SJCRH30 (cell line): Measurements from ENCODE around the gene PPP1R16B. TPM values are rescaled to one million over a fixed set of nuclear protein-coding genes. Genes with fewer than 3 reads are reported as not detected.
"Not testable (repeated sequence)": the region's sequence is repeated elsewhere in the genome, so short reads cannot be mapped to it uniquely, and the experiment has no call there.

ENCODE experiments used
- DNase-seq, 2 experiments: peaks; one replicate each; pipeline ENCODE4 v3.0.0-alpha.2; 2015 to 2020
- H3K27ac ChIP-seq: fragments of 250-450 bp; sonication (Bioruptor Pico); 2 replicates; pipeline ENCODE4 v1.5.1; 2020; ENCODE audit warnings: mild to moderate bottlenecking, moderate library complexity
- H3K27me3 ChIP-seq: fragments of 250-450 bp; sonication (Bioruptor Pico); 2 replicates; pipeline ENCODE4 v1.5.1; 2020; ENCODE audit warnings: mild to moderate bottlenecking, moderate library complexity
- H3K36me3 ChIP-seq: fragments of 250-450 bp; sonication (Bioruptor Pico); 2 replicates; pipeline ENCODE4 v1.5.1; 2020; ENCODE audit warnings: mild to moderate bottlenecking, moderate library complexity
- H3K4me1 ChIP-seq: fragments of 250-450 bp; sonication (Bioruptor Pico); 2 replicates; pipeline ENCODE4 v1.5.1; 2020; ENCODE audit warnings: mild to moderate bottlenecking, moderate library complexity
- H3K4me3 ChIP-seq: fragments of 250-450 bp; sonication (Bioruptor Pico); 2 replicates; pipeline ENCODE4 v1.5.1; 2020; ENCODE audit warnings: mild to moderate bottlenecking, moderate library complexity
- H3K9me3 ChIP-seq: fragments of 250-450 bp; sonication (Bioruptor Pico); replicated peaks from 2 replicates; pipeline ENCODE4 v1.5.1; 2020; ENCODE audit warnings: mild to moderate bottlenecking, moderate library complexity
- total RNA-seq: library from RNA; depleted of rRNA; stranded (reverse); fragments of >200 nt; shearing (Covaris generic); gene quantifications from 2 replicates; pipeline ENCODE4 v1.2.3, GENCODE V29; 2014

Gene PPP1R16B
- total RNA-seq, 1 experiment from 2014 or later = 36.5 TPM

DNA sequence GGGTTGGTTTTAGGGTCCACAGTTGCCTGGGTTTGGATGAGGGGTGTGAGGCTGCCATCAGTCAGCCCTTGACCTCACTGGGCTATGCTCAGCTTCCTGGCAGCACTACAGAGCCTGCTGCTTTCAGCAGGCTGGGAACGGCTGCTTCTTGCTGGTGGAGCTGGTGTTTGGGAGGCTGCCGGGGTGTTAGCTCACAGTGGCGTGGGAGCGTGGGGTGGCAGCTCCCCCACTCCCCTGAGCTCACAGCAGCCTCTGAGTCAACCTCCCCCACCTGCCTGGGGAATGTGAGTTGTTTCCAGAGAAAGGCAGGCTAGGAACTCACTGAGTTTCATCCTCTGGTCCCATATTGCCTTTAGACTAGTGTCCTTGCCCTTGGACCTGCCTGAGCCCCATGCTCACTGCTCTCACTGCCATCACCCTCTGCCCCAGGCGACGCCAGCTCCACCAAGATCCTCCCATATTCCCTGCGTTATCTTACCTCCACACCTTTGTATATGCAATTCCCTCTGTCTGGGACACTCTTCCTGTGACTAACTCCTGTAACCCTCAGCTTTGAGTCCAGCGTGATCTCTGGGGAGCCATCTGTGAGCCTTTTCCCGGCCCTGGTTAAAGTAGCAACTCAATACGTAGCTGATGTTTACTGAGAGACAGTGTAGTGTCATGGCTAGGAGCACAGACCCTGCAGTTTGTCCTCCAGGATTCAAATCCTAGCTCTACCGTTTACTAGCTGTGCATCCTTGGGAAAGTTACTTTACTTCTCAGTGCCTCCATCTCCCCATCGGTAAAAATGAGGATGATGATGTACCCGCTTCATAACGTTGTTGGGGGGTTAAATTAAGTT lies 34.8 kb downstream of the PPP1R16B start:
- Histone ChIP-seq H3K36me3 (no peaks in the 10 kb centered on the region), H3K27ac (no peak overlapping the region), H3K27me3 (no peaks in the 10 kb centered on the region), H3K4me3 (no peak overlapping the region), H3K9me3 (no peaks in the 10 kb centered on the region), H3K4me1 (no peaks in the 10 kb centered on the region)
- no peak for DNase-seq

DNA sequence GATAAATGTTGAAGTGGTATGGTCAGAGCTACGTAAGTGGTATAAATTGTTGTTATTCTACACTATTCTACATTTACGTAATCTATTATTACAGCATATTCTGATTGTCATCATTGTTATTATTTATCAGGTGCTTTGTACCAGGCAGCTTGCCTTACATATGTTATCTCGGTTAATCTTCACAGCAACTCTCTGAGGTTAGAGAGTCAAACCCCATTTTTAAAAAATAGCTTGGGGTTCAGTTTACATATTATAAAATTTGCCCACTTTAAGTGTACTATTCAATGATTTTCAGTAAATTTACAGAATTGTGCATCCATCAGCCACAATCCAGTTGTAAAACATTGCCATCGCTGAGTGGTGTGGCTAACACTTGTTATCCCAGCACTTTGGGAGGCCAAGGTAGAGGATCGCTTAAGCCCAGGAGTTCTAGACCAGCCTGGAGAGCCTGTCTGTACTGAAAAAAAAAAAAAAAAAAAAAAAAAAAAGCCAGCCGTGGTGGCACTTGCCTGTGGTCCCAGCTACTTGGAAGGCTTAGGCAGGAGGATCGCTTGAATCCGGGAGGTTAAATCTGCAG lies 35.5 kb downstream of the PPP1R16B start:
- no peaks in the 10 kb centered on the region for H3K9me3 ChIP-seq
- H3K27ac ChIP-seq = no peak overlapping the region
- no peak for DNase-seq
- no peaks in the 10 kb centered on the region for H3K4me1 ChIP-seq
- no peak overlapping the region for H3K4me3 ChIP-seq
- no peaks in the 10 kb centered on the region for H3K27me3 ChIP-seq
- no peaks in the 10 kb centered on the region for H3K36me3 ChIP-seq

DNA sequence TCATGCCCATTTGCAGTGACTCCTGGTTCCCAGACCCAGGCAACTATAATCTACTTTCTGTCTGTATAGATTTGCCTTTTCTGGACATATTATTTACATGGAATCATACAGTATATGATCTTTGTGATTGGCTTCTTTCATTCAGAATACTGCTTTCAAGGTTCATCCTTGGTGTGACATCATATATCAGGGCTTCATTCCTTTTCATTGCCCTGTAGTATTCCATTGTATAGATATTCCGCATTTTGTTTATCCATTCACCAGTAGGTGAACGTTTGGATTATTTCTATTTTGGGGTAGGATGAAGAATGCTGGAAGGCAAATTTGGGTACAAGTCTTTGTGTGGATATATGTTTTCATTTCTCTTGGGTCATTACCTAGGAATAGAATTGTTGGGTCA lies 36.1 kb downstream of the PPP1R16B start:
- no peak overlapping the region for H3K27ac ChIP-seq
- H3K9me3 ChIP-seq = no peaks in the 10 kb centered on the region
- no peaks in the 10 kb centered on the region for H3K27me3 ChIP-seq
- H3K36me3 ChIP-seq = no peaks in the 10 kb centered on the region
- H3K4me1 ChIP-seq = no peaks in the 10 kb centered on the region
- no peak overlapping the region for H3K4me3 ChIP-seq
- no peak for DNase-seq

DNA sequence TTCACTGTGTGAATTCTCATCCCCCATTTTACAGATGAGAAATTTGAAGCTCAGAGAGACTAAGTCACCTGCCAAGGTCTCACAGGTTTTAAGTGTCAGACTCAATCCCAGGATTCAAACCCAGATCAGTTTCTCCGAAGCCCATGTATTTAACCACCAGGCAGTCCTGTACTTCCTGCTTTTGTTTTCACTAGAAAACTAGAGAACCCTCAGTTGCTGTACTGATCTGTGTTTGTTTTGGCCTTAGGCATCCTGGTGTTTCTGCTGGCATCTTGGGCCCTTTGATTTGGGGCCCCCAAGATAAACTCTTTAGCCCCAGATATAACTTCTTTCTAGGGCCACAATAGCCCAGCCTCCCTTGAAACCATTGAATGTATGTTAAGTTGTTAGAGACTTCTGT lies 36.5 kb downstream of the PPP1R16B start:
- no peaks in the 10 kb centered on the region for H3K4me1 ChIP-seq
- no peak for DNase-seq
- no peaks in the 10 kb centered on the region for H3K9me3 ChIP-seq
- no peak overlapping the region for H3K27ac ChIP-seq
- H3K36me3 ChIP-seq = no peaks in the 10 kb centered on the region
- H3K4me3 ChIP-seq = no peak overlapping the region
- H3K27me3 ChIP-seq = no peaks in the 10 kb centered on the region

DNA sequence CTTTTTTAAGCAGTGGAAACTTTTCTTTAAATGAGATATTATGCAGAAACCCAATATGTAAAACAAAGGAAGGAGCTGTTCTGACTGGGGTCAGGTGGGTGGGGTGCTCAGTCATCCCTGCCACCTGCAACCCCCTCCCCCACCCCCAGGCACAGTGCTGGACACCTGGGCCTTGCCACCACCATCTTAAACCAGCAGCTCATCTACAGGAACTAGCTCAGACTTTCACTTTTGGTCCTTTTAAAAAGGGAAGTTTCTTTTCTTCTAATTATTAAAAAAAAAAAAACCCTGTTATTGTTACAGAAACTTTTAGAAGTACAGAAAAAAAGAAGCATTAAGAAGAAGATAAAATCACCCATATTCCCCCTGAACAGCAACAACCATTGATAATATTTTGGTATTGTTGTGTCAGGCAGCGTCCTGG lies 37.1 kb downstream of the PPP1R16B start:
- H3K4me3 ChIP-seq = no peak overlapping the region
- no peaks in the 10 kb centered on the region for H3K4me1 ChIP-seq
- H3K36me3 ChIP-seq = no peaks in the 10 kb centered on the region
- H3K27ac ChIP-seq = no peak overlapping the region
- DNase-seq = no peak
- H3K27me3 ChIP-seq = no peaks in the 10 kb centered on the region
- H3K9me3 ChIP-seq = no peaks in the 10 kb centered on the region

DNA sequence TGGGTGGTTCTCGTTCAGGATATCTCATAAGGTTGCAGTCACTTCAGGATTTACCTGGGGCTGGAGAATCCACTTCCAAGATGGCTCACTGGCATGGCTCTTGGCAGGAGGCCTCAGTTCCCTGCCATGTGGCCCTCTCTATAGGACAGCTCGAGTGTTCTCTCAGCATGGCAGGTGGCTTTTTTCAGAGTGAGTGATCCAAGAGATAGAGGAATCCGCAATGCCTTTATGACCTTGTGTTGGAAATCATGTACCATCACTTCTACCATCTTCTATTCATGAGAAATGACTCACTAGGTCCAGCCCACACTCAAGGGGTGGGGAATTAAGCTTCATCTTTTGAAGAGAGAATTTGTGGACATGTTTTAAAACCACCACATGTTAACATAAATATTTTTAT lies 37.8 kb downstream of the PPP1R16B start:
- Histone ChIP-seq H3K27ac (no peak overlapping the region), H3K9me3 (no peaks in the 10 kb centered on the region), H3K4me3 (no peak overlapping the region), H3K4me1 (no peaks in the 10 kb centered on the region), H3K36me3 (no peaks in the 10 kb centered on the region), H3K27me3 (no peaks in the 10 kb centered on the region)
- no peak for DNase-seq

DNA sequence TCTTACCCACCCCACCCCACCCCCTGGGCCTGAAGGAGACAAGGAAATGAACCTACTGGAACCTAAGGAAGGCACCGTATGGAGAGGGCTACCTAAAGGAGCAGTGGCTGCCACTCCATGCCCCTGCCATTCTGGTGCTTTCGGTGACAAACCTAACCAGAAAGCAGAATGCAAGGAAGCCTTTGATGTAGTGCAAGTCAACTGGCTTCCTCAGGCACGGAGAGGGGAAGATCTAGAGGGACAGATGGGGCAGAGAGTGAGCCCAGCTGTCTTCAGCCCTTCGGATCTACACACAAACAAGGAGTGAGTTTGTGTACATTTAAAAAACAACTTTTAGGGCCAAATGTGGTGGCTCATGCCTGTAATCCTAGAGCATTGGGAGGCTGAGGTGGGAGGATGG lies 39.5 kb downstream of the PPP1R16B start:
- no peaks in the 10 kb centered on the region for H3K27me3 ChIP-seq
- no peak overlapping the region for H3K27ac ChIP-seq
- H3K9me3 ChIP-seq = no peaks in the 10 kb centered on the region
- no peak for DNase-seq
- H3K4me1 ChIP-seq = no peaks in the 10 kb centered on the region
- no peaks in the 10 kb centered on the region for H3K36me3 ChIP-seq
- H3K4me3 ChIP-seq = no peak overlapping the region

DNA sequence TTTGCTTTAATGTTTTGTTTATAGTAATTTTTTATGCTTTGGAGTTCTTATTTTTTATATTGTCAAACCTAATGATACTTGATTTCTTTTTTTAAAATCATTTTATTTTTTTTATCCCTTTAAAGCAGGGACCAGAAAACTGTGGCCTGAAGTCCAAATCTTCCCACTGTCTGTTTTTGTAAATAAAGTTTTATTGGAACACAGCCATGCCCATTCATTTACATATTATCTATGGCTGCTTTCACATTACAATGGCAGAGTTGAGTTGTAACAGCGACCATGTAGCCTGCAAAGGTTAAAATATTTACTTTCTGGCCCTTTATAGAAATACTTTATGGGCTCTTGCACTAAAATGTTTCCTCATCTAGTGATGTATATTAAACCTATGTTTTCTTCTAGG lies 42.3 kb downstream of the PPP1R16B start:
- H3K4me3 ChIP-seq = no peak overlapping the region
- H3K36me3 ChIP-seq = no peaks in the 10 kb centered on the region
- no peak for DNase-seq
- no peaks in the 10 kb centered on the region for H3K27me3 ChIP-seq
- H3K4me1 ChIP-seq = no peaks in the 10 kb centered on the region
- H3K27ac ChIP-seq = no peak overlapping the region
- no peaks in the 10 kb centered on the region for H3K9me3 ChIP-seq

DNA sequence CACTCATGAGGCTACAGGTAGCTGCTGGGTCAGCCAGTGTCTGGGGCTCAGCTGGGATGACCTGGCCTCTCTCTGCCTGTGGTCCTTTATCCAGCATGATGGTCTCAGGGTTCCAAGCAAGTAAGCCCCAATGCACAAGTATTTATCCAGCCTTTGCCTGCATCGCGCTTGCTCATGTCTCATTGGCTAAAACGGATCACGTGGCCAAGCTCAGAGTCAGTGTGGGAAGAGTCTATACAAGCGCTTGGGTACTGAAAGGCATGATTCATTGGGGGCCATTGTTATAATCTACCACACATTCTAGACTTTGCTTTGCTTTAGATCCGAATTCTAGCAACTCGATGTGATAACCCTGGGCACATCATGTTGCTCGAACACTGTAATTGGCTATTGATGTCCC lies 48.3 kb downstream of the PPP1R16B start:
- H3K27me3 ChIP-seq = no peaks in the 10 kb centered on the region
- no peak overlapping the region for H3K27ac ChIP-seq
- H3K9me3 ChIP-seq = no peaks in the 10 kb centered on the region
- no peak overlapping the region for H3K4me3 ChIP-seq
- no peak for DNase-seq
- H3K36me3 ChIP-seq = no peaks in the 10 kb centered on the region
- no peaks in the 10 kb centered on the region for H3K4me1 ChIP-seq

DNA sequence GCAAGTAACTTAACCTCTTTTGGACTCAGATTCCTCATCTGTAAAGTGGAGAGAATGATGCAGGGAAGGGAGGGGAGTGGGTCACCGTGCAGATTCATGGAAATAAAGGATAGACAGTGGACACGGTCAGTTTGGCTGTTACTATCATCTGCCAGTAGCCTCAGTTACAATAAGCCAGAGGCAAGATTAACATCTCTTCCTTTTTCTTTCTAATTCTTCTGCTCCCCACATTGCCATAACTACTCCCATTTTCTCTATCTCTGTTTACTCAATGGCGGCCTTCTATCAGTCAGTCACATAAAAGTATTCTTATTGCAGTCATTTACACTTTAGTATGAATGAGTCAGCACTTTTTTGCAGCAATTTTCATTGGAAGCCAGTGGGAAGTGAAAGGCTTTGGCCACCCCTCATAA lies 49.2 kb downstream of the PPP1R16B start:
- Histone ChIP-seq H3K4me1 (no peaks in the 10 kb centered on the region), H3K4me3 (no peak overlapping the region), H3K9me3 (no peaks in the 10 kb centered on the region), H3K27me3 (no peaks in the 10 kb centered on the region), H3K36me3 (no peaks in the 10 kb centered on the region), H3K27ac (no peak overlapping the region)
- no peak for DNase-seq

DNA sequence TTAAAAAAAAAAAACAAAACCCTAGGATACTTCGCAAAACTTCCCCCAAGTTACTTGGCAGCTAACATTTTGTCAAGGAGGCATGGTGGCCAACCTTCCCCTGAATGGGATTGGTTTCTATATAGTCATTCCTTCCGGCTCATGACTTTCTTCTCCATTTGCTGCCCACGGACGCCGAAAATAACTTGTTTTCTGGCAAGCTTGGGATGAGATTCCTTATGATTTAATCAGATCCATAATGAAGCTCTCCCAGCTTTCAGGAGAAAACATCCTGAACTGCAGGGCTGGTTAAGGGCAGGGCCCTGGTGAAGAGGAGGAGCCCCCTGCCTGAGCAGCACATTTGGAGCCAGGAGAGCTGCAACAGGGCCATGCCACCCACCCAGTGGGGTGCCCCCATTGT lies 49.9 kb downstream of the PPP1R16B start:
- no peaks in the 10 kb centered on the region for H3K36me3 ChIP-seq
- no peak overlapping the region for H3K27ac ChIP-seq
- H3K27me3 ChIP-seq = no peaks in the 10 kb centered on the region
- H3K9me3 ChIP-seq = no peaks in the 10 kb centered on the region
- no peak for DNase-seq
- no peaks in the 10 kb centered on the region for H3K4me1 ChIP-seq
- no peak overlapping the region for H3K4me3 ChIP-seq

DNA sequence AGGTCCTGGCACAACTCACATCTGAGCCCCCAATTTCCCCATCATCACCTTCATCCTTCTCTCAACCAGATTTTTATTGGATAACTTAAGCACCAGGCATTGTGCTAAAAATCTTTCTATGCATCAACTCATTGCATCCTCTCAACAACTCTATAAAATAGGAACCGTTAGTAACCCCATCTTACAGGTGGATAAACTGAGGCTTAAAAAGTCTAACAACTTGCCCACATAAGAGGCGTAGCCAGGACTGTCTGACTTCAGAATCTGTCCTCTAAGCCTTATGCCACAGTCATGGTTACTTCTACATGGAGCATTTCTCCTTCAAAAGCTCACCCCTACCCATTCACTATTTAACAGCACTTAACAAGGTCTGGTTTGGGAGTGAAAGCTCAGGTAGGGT lies 51.1 kb downstream of the PPP1R16B start:
- H3K36me3 ChIP-seq = no peaks in the 10 kb centered on the region
- H3K4me3 ChIP-seq = no peak overlapping the region
- H3K27me3 ChIP-seq = no peaks in the 10 kb centered on the region
- H3K27ac ChIP-seq = no peak overlapping the region
- no peak for DNase-seq
- H3K4me1 ChIP-seq = no peaks in the 10 kb centered on the region
- no peaks in the 10 kb centered on the region for H3K9me3 ChIP-seq

DNA sequence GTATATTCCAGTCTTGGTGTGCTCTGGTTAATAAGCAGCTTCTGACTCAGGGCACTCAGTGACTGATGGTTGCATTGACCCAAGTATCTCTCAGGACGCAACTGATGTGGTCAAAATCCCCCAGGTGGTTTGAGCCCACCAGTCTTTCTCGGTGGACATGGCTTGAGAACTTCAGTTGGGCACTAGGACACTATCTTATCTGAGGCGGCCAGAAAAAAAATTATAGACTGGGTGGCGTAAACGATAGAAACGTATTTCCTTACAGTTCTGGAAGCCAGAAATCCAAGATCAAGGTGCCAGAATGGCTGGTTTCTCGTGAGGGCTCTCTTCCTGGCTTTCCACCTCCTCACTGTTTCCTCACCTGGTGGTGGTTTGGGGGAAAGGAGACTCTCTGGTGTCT lies 52.2 kb downstream of the PPP1R16B start:
- Histone ChIP-seq H3K27ac (no peak overlapping the region), H3K27me3 (no peaks in the 10 kb centered on the region), H3K36me3 (no peaks in the 10 kb centered on the region), H3K4me1 (no peaks in the 10 kb centered on the region), H3K9me3 (no peaks in the 10 kb centered on the region), H3K4me3 (no peak overlapping the region)
- DNase-seq = no peak

DNA sequence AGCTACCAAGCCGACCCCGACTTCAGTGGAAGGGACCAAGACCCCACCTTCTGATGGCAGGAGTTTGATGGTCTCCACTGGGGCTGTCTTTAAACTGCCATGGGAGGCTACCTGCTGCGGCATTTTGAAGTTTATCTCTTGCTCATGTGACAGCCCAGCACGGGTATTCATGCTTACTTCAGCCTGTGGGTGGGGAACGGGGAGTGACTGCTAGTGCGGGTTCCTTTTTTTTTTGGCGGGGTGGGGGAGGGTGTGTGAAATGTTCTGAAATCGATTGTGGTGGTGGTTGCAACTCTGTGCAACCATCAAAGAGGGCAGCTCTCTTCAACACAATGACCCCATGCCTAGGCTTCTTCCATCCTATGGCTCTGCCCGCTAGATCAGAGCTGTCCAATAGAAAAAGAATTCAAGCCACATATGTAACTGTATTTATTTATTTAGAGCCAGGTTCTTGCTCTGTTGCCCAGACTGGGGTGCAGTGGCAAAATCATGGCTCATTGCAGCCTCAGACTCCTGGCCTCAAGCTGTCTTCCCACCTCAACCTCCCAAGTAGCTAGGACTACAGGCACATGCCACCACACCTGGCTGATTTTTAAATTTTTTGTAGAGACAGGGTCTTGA lies 53.7 kb downstream of the PPP1R16B start:
- Histone ChIP-seq H3K9me3 (no peaks in the 10 kb centered on the region), H3K4me3 (no peak overlapping the region), H3K36me3 (no peaks in the 10 kb centered on the region), H3K27ac (no peak overlapping the region), H3K4me1 (no peaks in the 10 kb centered on the region), H3K27me3 (no peaks in the 10 kb centered on the region)
- no peak for DNase-seq

DNA sequence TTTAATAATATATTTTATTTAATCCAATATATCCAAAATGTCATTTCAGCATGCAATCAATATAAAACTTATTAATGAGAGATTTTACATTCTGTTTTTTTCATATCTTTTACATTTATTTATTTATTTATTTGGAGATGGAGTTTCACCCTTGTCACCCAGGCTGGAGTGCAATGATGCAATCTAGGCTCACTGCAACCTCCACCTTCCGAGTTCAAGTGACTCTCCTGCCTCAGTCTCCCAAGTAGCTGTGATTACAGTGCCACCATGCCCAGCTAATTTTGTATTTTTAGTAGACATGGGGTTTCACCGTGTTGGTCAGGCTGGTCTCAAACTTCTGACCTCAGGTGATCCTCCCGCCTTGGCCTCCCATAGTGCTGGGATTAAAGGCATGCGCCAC lies 54.4 kb downstream of the PPP1R16B start:
- H3K36me3 ChIP-seq, DNase-seq, H3K27me3 ChIP-seq: not testable (repeated sequence)

DNA sequence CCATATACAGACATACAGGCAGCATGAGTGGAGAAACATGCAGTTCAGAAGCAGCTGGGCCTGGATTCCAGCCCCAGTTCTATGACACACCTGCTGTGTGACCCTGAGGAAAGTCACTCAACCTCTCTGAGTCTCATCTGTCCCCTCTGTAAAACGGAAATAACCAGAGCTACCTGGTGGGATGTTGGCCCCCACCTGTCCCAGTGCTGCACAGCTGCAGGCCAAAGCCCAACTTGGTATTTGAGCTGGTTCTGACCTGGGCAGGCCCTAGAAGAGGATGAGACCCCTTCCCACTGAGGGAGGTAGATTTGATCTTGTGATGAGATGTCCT lies 55.5 kb downstream of the PPP1R16B start:
- DNase-seq = no peak
- Histone ChIP-seq H3K9me3 (no peaks in the 10 kb centered on the region), H3K4me1 (no peaks in the 10 kb centered on the region), H3K27ac (no peak overlapping the region), H3K36me3 (no peaks in the 10 kb centered on the region), H3K4me3 (no peak overlapping the region), H3K27me3 (no peaks in the 10 kb centered on the region)

More for the DNA sequence above, 54.4 kb downstream of the PPP1R16B start:
- not testable (repeated sequence) for H3K9me3 ChIP-seq, H3K27ac ChIP-seq, H3K4me3 ChIP-seq, H3K4me1 ChIP-seq
